HL-60/S4 (cell line): Measurements from ENCODE around the gene CDHR2.
"Not testable (repeated sequence)": the region's sequence is repeated elsewhere in the genome, so short reads cannot be mapped to it uniquely, and the experiment has no call there.

Experiments used
- in situ Hi-C: fragments of 300-500 bp; cut with MboI; formaldehyde crosslinking; loops from 2 replicates; pipeline ENCODE4 v1.14.3; 2022; ENCODE audit warnings: low sequenced_read_pairs

The CDHR2 gene

GRCh38 chr5:176541338-176542134, 7.6 kb upstream of the CDHR2 start:
- in situ Hi-C loops = no loop called here

GRCh38 chr5:176542135-176542595, 7.0 kb upstream of the CDHR2 start:
- in situ Hi-C loops = no loop called here

- in situ Hi-C loops = no loop called here
These were observed 6.3 kb upstream of the CDHR2 start for GRCh38 chr5:176542596-176543427.

- in situ Hi-C loops = no loop called here
These were observed 5.5 kb upstream of the CDHR2 start for GRCh38 chr5:176543428-176544182.

GRCh38 chr5:176545388-176545736, 3.8 kb upstream of the CDHR2 start:
- in situ Hi-C loops = no loop called here

GRCh38 chr5:176545737-176546509, 3.2 kb upstream of the CDHR2 start:
- in situ Hi-C loops = no loop called here

- in situ Hi-C loops = no loop called here
These were observed 1.3 kb upstream of the CDHR2 start for GRCh38 chr5:176547802-176548201.

- in situ Hi-C loops = no loop called here
These were observed 729 bp downstream of the CDHR2 start for GRCh38 chr5:176549871-176550270.

GRCh38 chr5:176550275-176550831, 1.2 kb downstream of the CDHR2 start:
- in situ Hi-C loops = no loop called here

GRCh38 chr5:176550937-176551336, 1.8 kb downstream of the CDHR2 start:
- in situ Hi-C loops = not testable (repeated sequence)

- in situ Hi-C loops = no loop called here
These were observed 3.3 kb downstream of the CDHR2 start for GRCh38 chr5:176552332-176552869.

- in situ Hi-C loops = no loop called here
These were observed 4.3 kb downstream of the CDHR2 start for GRCh38 chr5:176553260-176554085.

- in situ Hi-C loops = no loop called here
These were observed 8.7 kb downstream of the CDHR2 start for GRCh38 chr5:176557846-176558245.

- in situ Hi-C loops = no loop called here
These were observed 10.5 kb downstream of the CDHR2 start for GRCh38 chr5:176559683-176560082.

- in situ Hi-C loops = no loop called here
These were observed 11.2 kb downstream of the CDHR2 start for GRCh38 chr5:176560364-176560763.

GRCh38 chr5:176561259-176561658, 12.1 kb downstream of the CDHR2 start:
- in situ Hi-C loops = no loop called here

- in situ Hi-C loops = no loop called here
These were observed 13.0 kb downstream of the CDHR2 start for GRCh38 chr5:176562189-176562588.

GRCh38 chr5:176564002-176564401, 14.9 kb downstream of the CDHR2 start:
- in situ Hi-C loops = no loop called here

GRCh38 chr5:176565760-176566288, 16.7 kb downstream of the CDHR2 start:
- in situ Hi-C loops = no loop called here
